HFFc6 (cell line): Measurements from ENCODE around the gene C19orf25. TPM values are rescaled to one million over a fixed set of nuclear protein-coding genes. Genes with fewer than 3 reads are reported as not detected.

ENCODE experiments used
- DNase-seq: peaks from one replicate; pipeline ENCODE4 v3.0.0-alpha.2; 2018
- H3K27ac Mint-ChIP-seq: 2 replicates; pipeline ENCODE4 v1.8.0; 2020; ENCODE audit warnings: mild to moderate bottlenecking, mixed read lengths
- H3K27me3 Mint-ChIP-seq: 2 replicates; pipeline ENCODE4 v1.8.0; 2021; ENCODE audit warnings: mild to moderate bottlenecking, moderate library complexity, mixed read lengths; ENCODE audit not compliant: insufficient read depth
- H3K36me3 Mint-ChIP-seq: 2 replicates; pipeline ENCODE4 v1.8.0; 2021; ENCODE audit warnings: low read depth, mixed read lengths
- H3K4me1 Mint-ChIP-seq: 2 replicates; pipeline ENCODE4 v1.8.0; 2020; ENCODE audit warnings: low read depth, mixed read lengths
- H3K4me3 Mint-ChIP-seq: 2 replicates; pipeline ENCODE4 v1.8.0; 2020; ENCODE audit warnings: mild to moderate bottlenecking, moderate library complexity, mixed read lengths
- H3K9me3 Mint-ChIP-seq: 2 replicates; pipeline ENCODE4 v1.8.0; 2020; ENCODE audit warnings: mild to moderate bottlenecking, mixed read lengths
- CTCF ChIP-seq: fragments of 200-600 bp; sonication (generic); IDR thresholded peaks from 2 replicates; pipeline ENCODE4 v1.5.0; 2021; ENCODE audit warnings: antibody characterized with exemption, mild to moderate bottlenecking
- total RNA-seq, 6 experiments: library from RNA; stranded (reverse); fragmentation: NEBNext Ultra II Directional; extraction: Animal tissue kit (Norgen Biotek cat#: 25700); gene quantifications; 2 replicates in 1 of 6; 3 replicates in 5 of 6; pipeline ENCODE4 v1.2.3, GENCODE V29; 2021

Gene C19orf25
- total RNA-seq, 6 experiments from 2014 or later, result 26.7 to 34.8 (median 29.6) TPM

GRCh38 chr19:1524972-1525325, 45.9 kb upstream of the C19orf25 start:
- DNase-seq, result no peak
- no peak overlapping the region for H3K4me3 Mint-ChIP-seq
- peaks cover 15% of the 10 kb centered on the region for H3K27me3 Mint-ChIP-seq

GRCh38 chr19:1524287-1524971, 45.4 kb upstream of the C19orf25 start:
- no peak for DNase-seq
- Mint-ChIP-seq H3K9me3 (peaks cover 7% of the 10 kb centered on the region), H3K4me3 (no peak overlapping the region), H3K27ac (no peak overlapping the region), H3K36me3 (no peaks in the 10 kb centered on the region), H3K27me3 (peaks cover 15% of the 10 kb centered on the region), H3K4me1 (no peaks in the 10 kb centered on the region; the same call in 1 of the 2 replicates)
- no peak for TF ChIP-seq CTCF

More at GRCh38 chr19:1524972-1525325, 45.9 kb upstream of the C19orf25 start:
- Mint-ChIP-seq H3K36me3 (no peaks in the 10 kb centered on the region), H3K9me3 (peaks cover 7% of the 10 kb centered on the region), H3K4me1 (no peaks in the 10 kb centered on the region; the same call in 1 of the 2 replicates), H3K27ac (no peak overlapping the region)
- TF ChIP-seq CTCF, result no peak

GRCh38 chr19:1523412-1524286, 44.6 kb upstream of the C19orf25 start, which contains the start of gene PLK5:
TSS of gene PLK5 (plus strand) at chr19:1524077. CDS start at chr19:1526997, 2,920 bp downstream.
- H3K36me3 Mint-ChIP-seq, result no peaks in the 10 kb centered on the region
- no peak for DNase-seq
- no peaks in the 10 kb centered on the region; the same call in 1 of the 2 replicates for H3K4me1 Mint-ChIP-seq
- H3K27me3 Mint-ChIP-seq, result peaks cover 15% of the 10 kb centered on the region
- peaks cover 7% of the 10 kb centered on the region for H3K9me3 Mint-ChIP-seq
- no peak within 1 kb of the TSS for H3K4me3 Mint-ChIP-seq
- no peak within 1 kb of the TSS for H3K27ac Mint-ChIP-seq
- no peak for TF ChIP-seq CTCF

- DNase-seq, result no peak
- H3K4me3 Mint-ChIP-seq, result no peak overlapping the region
- H3K36me3 Mint-ChIP-seq, result no peaks in the 10 kb centered on the region
- H3K4me1 Mint-ChIP-seq, result no peaks in the 10 kb centered on the region; the same call in 1 of the 2 replicates
- peaks cover 15% of the 10 kb centered on the region for H3K27me3 Mint-ChIP-seq
- H3K27ac Mint-ChIP-seq, result no peak overlapping the region
- no peak for TF ChIP-seq CTCF
- H3K9me3 Mint-ChIP-seq, result peaks cover 7% of the 10 kb centered on the region
Observed at GRCh38 chr19:1522838-1523237, 43.8 kb upstream of the C19orf25 start.

GRCh38 chr19:1522061-1522460, 43.0 kb upstream of the C19orf25 start:
- H3K4me3 Mint-ChIP-seq, result no peak overlapping the region
- no peak for DNase-seq
- H3K9me3 Mint-ChIP-seq, result peaks cover 7% of the 10 kb centered on the region
- no peak for TF ChIP-seq CTCF
- H3K27me3 Mint-ChIP-seq, result peaks cover 15% of the 10 kb centered on the region
- H3K27ac Mint-ChIP-seq, result no peak overlapping the region
- H3K4me1 Mint-ChIP-seq, result no peaks in the 10 kb centered on the region; the same call in 1 of the 2 replicates
- no peaks in the 10 kb centered on the region for H3K36me3 Mint-ChIP-seq
